WERI-Rb-1 (cell line): ENCODE data around the gene SHISA7.

ENCODE experiments used
- DNase-seq: peaks from one replicate; pipeline ENCODE4 v3.0.0-alpha.2; 2020
- H3K27ac ChIP-seq: fragments of 250-450 bp; sonication (Bioruptor Pico); 2 replicates; pipeline ENCODE4 v1.5.1; 2020; ENCODE audit warnings: mild to moderate bottlenecking, moderate library complexity
- H3K27me3 ChIP-seq: fragments of 250-450 bp; sonication (Bioruptor Pico); 2 replicates; pipeline ENCODE4 v1.5.1; 2021; ENCODE audit warnings: mild to moderate bottlenecking, low read depth, moderate library complexity; ENCODE audit not compliant: insufficient read depth, severe bottlenecking
- H3K36me3 ChIP-seq: fragments of 250-450 bp; sonication (Bioruptor Pico); 2 replicates; pipeline ENCODE4 v1.5.1; 2020; ENCODE audit warnings: mild to moderate bottlenecking, moderate library complexity
- H3K4me3 ChIP-seq: 2 replicates; pipeline ENCODE4 v1.5.1; 2011; ENCODE audit warnings: low read depth, mild to moderate bottlenecking, control low read depth, low read length
- H3K9me3 ChIP-seq: fragments of 250-450 bp; sonication (Bioruptor Pico); 2 replicates; pipeline ENCODE4 v1.5.1; 2021; ENCODE audit warnings: mild to moderate bottlenecking, moderate library complexity; ENCODE audit not compliant: severe bottlenecking
- CTCF ChIP-seq: IDR thresholded peaks from 2 replicates; pipeline ENCODE4 v1.5.1; 2011; ENCODE audit warnings: low read depth, mild to moderate bottlenecking, control low read depth, inconsistent platforms, low read length

SHISA7 gene

GRCh38 chr19:55459551-55459949, 16.4 kb upstream of the SHISA7 start:
- DNase-seq: no peak
- Histone ChIP-seq H3K4me3 (no peak overlapping the region), H3K27me3 (no peaks in the 10 kb centered on the region), H3K27ac (peak overlapping the region; percentile 62), H3K9me3 (no peaks in the 10 kb centered on the region), H3K36me3 (peaks cover 8% of the 10 kb centered on the region; the same call in 1 of the 2 replicates)
- TF ChIP-seq CTCF: no peak

- Histone ChIP-seq H3K27ac (peak overlapping the region; percentile 77), H3K9me3 (no peaks in the 10 kb centered on the region), H3K4me3 (no peak overlapping the region), H3K36me3 (peaks cover 11% of the 10 kb centered on the region; the same call in 1 of the 2 replicates), H3K27me3 (no peaks in the 10 kb centered on the region)
- no peak for DNase-seq
- TF ChIP-seq CTCF: no peak
These were observed 14.8 kb upstream of the SHISA7 start for GRCh38 chr19:55457683-55458457.

- H3K4me3 ChIP-seq: no peak overlapping the region
- no peak for TF ChIP-seq CTCF
- H3K9me3 ChIP-seq: no peaks in the 10 kb centered on the region
- peaks cover 11% of the 10 kb centered on the region; the same call in 1 of the 2 replicates for H3K36me3 ChIP-seq
- H3K27ac ChIP-seq: peak overlapping the region; percentile 77
- DNase-seq: no peak
- peaks cover 11% of the 10 kb centered on the region for H3K27me3 ChIP-seq
These were observed 13.2 kb upstream of the SHISA7 start for GRCh38 chr19:55456347-55456746.

- H3K36me3 ChIP-seq: peaks cover 9% of the 10 kb centered on the region; the same call in 1 of the 2 replicates
- no peak overlapping the region for H3K27ac ChIP-seq
- peaks cover 11% of the 10 kb centered on the region for H3K27me3 ChIP-seq
- no peak for TF ChIP-seq CTCF
- DNase-seq: no peak
- H3K9me3 ChIP-seq: no peaks in the 10 kb centered on the region
- no peak overlapping the region for H3K4me3 ChIP-seq
These were observed 12.6 kb upstream of the SHISA7 start for GRCh38 chr19:55455576-55456235.

GRCh38 chr19:55454787-55455243, 11.7 kb upstream of the SHISA7 start:
- peak; percentile 74 for TF ChIP-seq CTCF
- peaks cover 9% of the 10 kb centered on the region; the same call in 1 of the 2 replicates for H3K36me3 ChIP-seq
- H3K27ac ChIP-seq: peak overlapping the region; percentile 49
- no peak overlapping the region for H3K4me3 ChIP-seq
- no peaks in the 10 kb centered on the region for H3K9me3 ChIP-seq
- H3K27me3 ChIP-seq: peaks cover 11% of the 10 kb centered on the region
- DNase-seq: peak; percentile 89
